HG02938 (cell line): ENCODE data around the gene CST5.
"Not testable (repeated sequence)": the region's sequence is repeated elsewhere in the genome, so short reads cannot be mapped to it uniquely, and the experiment has no call there.

Experiments
- ATAC-seq: cut with Tn5 transposase; IDR thresholded peaks from one replicate; pipeline ENCODE4 v1.9.1; 2021; ENCODE audit warnings: mild to moderate bottlenecking, moderate library complexity; ENCODE audit not compliant: unreplicated experiment

The CST5 gene, protein sequence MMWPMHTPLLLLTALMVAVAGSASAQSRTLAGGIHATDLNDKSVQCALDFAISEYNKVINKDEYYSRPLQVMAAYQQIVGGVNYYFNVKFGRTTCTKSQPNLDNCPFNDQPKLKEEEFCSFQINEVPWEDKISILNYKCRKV

DNA sequence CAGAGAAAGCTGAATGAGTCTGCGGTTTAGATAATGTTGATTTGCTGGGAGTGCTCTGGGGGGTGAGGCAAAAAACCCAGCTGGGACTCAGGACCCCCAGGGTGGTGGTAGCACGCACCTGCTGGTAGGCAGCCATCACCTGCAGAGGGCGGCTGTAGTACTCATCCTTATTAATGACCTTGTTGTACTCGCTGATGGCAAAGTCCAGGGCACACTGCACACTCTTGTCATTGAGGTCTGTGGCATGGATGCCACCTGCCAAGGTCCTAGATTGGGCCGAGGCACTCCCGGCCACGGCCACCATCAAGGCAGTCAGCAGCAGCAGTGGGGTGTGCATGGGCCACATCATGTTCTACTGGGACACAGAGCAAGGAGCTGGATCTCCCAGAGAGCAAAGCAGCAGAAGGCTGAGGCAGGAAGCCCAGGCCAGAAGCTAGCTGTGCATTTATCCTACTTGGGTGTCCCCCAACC, at the start of gene CST5:
CST5 (minus strand) TSS at position 421 of the 471 bp plus-strand sequence; CDS start at position 349, 72 bp downstream.
- no peak for ATAC-seq

DNA sequence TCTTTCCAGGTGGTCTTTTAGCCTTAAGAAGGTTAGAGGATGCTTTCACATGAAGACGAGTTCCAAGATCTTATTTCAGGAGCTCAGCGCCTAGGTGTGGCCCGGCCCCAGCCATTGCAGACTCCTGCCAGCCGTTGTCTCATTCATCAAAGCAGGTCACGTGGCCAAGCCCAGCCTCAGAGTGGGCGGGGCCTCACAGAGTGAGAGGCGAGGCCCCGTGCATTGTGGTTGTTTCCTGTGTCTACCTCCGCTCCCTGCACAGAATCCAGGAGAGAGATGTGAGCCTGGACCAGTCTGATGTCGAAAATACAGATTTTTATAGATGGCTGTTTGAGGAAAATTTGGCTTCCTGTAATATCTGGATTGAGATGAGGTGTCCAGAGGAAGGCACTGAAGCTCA, 49.2 kb upstream of the CST5 start:
- ATAC-seq = no peak

DNA sequence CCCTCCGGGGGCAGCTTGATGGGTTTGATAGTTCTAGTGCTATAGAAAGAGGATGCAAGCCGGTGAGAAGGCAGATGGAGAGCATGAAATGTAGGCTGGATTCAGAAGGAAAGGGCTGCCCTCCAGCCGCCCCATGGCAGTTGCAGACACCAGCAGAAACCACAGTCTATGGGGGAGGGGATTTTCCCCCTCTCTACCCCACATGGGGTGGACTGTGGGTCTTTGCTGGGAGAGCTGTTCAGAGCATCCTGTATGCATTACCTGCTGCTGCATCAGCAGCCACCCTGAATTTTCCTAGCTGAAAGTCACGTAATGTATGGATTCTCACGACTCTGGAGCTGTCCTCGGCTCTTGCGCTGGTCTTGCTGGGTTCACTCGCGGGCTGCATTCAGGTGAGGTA, 48.8 kb upstream of the CST5 start:
- no peak for ATAC-seq

DNA sequence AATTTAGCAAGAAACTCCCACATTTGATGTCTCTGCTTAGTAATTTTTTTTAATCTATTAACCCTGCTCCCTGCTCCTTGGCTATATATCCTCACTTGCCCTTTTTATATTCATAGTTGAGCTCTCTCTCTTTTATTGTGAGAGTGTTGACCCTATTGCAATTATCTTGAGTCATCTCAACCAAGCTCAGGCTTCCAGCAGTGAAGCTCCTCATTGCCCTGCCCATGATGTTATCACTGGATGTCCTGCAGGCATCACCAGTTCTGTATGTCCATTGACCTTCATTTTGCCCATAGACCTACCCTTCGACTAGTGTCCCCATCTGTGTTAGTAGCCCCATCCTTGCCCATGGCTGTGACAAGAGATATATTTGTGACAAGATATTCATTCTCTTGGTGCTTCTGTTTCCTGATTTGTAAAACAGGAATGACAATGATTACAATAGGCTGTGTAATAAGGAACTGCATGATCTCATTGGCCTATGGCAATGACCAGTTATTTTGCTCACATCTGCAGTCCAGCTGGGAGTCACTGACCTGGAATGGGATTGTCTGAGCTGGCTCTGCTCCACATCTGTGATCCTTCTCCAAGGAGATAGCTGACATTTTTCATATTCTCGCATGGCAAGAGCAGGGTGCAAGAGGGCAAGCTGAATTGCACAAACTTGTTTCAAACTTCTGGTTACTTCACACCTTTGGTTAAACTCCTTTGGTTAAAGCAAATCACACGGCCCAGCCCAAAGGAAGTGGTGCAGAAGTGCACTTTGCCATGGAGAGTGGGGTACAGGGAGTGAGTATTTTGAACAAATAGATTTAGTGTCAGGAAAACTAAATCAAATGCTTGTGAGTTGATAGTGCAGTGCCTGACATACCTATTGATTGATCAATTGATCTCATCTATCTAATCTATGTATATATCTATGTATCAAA, 47.7 kb upstream of the CST5 start:
- ATAC-seq = no peak

DNA sequence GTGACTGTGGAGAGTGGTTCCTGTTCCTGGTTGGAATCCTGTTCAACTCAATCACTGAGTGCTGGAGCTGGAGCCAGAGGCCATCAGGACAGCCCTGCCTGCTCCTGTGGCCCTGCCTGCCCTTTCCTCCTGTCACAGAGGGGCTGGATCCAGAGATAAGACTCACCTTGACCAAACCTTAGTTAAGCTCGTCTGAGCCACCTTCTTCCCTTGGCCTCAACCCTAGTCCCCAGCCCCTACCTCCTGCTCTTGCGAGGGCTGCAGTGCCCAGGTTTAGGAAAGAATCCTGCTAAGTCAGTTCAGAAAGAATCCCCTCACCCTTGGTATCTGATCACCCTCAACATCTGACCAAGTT, 47.0 kb upstream of the CST5 start:
- ATAC-seq = no peak

DNA sequence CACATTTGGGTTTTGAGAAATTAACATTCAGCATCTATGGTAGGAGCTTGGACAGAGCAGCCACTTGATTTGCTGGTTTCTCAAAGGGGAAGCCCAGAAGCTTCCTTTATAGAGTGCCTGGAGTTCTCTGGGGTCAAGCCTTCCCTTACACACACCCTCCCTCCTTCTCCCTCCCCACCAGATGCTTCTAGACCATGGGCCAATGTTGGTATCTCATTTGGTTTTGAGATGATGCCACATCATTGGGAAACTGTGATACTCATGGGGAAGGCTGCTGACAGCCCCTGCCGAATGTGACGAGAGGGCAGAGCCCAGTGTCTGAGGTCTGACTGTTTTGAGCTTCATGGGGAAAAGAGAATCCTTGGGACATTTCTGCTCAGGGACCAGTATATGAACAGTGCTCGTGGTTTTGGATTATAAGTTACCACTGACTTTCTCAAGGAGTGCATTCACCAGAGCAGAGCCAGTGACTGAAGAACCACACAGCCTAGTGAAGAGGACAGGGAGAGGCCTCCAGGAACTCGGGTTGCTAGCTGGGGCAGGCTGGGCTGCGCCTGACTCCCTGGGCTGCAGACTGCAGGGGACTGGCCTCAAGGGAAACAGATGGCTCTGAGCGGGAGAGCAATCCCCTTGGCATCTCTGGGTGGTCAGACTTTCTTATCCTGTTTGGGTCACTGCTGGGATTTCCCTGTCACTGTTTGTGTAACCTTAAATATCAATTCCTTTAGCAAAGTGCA, 46.4 kb upstream of the CST5 start:
- ATAC-seq = no peak

DNA sequence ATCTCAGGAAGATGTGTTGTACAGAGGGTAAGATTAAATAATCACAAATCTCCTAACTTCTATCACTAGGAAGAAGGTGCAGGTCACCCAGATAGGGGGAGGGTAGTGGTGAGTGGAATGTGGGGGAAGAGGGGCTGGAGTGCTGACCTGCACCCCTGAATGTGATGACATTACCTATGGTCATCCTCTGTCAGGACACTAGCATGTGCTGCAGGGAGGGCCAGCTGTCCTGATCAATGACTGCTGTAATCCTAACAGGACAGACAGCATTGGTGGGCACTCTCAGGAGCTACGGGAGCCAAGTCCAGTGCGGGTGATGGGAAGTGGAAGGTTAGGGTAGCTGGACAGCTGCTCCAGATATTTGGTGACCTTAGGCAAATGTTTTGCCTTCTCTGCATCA, 45.2 kb upstream of the CST5 start:
- no peak for ATAC-seq

DNA sequence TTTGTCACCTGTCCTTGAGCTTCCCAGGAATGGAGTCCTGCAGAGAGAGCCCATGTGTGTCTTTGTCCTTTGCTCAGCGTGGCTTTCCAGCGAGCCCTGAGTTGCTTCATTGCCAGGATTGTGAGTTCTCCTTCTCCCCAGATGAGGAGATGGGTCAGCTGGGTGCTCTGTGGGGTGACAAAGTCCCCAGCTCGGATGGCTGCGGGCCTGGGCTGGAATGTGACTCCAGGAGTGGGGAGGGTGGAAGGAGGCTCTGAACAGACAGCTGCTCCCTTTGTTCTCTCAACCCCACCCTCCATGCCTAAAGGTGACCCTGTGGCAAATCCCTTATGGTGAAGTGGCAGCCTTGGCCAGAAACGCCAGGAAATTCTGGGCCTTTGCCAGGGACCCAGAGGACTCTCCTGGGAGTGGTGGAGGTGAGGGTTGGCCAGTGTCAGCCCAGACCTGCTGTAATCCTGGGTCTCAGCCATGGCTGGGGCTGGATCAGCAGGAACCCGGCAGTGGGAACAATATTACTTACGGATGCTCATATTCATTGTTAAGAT, 44.4 kb upstream of the CST5 start:
- no peak for ATAC-seq

DNA sequence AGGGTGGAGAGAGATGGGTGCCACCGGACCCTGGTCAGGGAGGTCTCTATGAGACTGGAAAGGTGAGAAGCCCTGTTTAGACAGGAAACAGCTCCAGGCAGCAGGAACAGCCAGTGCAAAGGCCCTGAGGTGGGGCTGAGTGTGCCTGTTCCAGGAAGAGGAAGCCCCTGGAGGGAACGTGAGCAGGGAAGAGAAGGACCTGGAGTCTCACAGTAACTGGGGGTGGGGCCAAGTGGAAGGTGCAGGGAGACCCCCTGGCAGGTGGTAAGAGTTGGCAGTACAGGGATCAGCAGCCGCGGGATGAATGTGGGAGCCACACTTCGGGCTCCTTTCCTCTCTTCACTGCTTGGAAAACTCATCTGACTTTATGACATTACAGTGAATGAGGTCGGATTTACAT, 43.8 kb upstream of the CST5 start:
- no peak for ATAC-seq

DNA sequence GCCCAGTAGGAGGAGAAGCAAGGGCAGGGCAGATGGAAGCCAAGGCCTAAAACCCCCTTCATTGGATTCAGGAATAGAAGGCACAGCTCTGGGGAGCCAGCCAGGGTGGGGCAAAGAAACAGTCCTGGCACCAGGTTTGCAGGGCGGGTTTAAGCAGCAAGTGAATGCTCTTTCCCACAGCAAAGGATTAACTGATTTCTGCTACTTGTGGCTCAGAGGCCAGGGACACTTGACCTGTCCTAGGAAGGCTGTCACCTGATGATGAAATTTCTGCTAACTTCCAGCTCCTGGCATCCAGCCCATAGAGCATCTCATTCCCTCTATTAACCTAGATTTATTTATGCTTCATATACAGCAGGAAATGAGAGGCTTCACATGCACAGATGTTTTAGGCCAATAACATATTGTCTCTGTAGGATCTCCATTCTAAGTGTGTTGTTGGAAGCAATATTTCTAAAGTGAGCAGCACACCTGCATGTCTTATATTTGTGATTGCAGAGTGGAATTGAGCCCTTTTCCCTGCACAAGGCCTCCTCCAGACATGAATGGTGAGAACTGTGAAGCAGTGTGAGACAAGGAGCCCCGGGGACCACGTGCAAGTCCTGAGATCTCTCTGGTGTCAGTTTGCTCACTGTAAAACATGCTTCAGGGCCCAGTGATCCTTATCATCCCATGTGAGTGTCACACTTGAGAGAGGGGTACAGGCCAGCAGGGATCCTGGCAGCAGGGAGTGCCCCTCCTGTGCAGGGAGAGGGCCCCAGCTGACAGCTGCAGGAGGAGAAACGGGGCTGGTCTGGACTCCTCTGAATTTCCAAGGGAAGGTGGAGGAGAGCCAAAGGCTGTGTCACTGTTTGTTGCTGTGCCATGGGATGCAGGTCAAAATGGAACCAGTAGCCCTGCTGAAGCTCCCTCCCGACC, 41.1 kb upstream of the CST5 start:
- ATAC-seq = no peak

DNA sequence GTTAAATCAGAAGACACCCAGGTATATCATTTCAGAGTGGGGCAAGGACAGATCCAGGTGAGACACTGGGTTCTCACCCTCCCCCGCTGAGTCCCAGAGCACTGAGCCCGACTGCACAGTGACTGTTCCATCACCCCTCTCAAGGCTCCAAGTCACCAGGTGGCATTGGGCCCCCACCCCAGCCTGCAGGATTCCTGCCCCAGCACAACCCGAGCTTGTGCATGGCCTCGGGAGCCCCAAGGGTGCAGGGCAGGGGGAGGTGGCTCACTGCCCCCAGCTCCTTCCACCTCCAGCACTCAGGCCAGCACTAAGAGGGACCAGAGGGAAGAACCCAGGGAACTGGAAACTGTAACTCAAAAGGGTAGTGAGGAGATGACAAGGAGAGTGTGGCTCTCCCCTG, 39.3 kb upstream of the CST5 start:
- ATAC-seq = no peak

DNA sequence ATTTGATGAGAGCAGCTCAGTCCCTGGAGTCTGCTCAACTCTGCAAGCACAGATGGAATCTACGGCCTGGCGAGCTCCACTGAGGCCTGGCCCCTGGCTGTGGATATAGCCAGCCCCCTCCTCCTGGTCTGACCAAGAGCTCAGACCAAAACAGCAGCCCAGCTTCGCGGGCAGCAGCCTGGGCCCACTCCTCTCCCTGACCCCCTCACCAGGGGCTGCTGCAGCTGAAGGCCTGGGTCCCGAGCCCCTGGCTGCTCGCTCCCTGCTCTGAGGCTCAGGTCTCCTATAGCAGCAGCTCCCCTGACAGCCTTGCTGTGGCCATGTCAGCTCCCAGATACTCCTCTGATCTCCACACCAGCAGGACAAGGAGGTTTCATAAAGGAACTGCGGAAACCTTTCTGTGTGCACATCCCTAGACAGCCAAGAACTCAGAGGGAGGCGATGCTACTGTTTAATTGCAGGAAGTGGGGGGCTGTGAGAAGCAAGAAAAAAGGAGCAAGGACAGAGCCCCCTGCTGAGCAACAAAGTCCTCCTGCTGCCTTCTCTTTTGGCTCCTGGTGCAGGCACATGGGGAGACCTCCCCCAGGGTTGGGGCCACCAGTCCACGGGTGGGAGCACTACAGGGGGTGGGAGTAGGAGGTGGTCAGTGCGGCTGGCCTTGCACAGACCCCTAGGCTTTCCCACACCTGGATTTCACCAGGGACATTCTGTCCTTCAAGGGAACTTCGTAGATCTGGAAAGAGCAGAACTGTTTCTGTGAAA, 38.7 kb upstream of the CST5 start:
- ATAC-seq = no peak

DNA sequence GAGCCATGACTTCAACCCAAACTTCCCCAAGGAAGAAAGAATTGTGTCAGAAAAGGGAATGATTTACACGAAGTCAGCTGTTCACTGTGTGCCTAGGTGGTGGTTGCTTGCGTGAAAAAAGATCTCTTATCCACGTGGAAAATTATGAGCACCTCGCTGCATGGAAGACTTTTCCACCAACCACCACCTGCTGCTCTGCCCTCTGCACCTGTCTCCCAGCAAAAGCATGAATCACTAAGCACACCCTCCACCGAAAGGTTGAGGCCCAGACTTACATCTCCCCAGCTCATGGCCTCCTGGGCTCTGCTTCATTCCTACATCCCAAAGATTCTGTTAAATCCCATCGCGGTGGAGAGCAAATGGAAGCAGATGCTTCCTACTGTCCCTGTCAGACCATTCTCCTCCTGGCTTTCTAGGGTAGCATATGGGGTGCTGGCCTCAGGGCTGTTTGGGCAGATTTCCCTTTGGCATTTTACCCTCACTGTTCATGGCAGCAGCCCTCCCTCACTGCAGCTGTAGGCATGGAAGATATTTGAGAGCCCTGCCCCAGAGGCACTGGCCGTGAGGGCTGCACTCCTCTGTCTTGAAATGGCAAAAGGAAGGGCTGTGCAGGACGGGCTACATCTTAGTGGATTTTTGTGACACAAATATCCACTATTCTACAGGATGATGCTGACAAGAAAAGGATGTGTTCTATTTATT, 37.6 kb upstream of the CST5 start:
- no peak for ATAC-seq

DNA sequence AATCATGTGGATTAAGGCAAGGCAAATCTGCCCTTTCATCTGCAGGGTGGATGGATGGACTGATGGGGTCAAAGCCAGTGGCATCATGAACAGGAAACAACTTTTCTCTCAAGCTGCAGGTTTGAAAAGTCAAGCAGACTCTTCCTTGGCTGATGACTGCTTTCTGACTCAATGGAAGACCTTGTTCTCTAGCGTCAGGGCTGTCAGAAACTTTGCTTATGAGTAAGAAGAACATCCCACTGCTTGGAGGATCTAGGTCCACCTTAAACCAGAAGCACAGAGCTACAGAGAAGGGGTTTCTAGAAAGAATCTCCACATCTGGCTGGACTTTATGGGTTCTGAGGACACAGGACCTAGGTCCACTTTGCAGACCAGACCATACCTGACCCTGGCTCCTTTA, 36.3 kb upstream of the CST5 start:
- no peak for ATAC-seq

DNA sequence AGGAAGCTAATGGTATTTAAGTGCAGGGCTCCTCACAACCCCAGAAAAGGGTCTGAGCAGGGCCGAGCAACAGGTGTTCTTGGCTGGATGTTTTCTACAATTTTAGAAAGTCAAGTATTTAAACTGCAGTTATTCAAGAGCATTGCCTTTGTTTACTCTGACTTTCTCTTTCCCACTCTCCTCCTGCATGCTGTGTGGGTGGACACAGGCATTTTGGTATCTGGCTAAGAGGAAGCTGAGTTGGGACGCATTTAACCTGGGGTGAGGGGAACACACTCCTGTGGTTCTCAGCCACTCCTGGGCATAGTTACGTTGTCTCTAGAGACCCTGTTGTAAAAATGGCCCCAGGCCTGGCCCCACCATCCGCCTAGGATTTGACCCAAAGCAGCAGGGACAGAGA, 34.9 kb upstream of the CST5 start:
- not testable (repeated sequence) for ATAC-seq

DNA sequence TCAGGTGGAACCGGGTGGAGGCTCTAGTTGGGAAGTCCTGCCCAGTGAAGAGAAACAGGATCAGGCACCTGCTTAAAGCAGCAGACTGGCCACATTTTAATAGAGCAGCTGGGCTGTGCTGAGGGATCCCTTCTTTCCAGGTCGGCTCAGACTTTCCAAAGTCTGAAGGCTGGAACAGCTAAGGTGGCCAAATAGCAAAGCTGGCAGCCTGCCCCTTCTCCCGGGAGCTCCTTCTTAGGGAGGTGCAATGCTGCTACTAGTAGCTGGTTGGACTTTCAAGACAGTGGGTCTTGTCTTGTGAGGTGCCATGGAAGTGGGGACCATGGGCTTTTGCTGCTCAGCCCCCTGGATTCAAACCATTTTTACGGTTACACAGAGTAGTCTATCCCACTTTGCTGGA, 30.7 kb upstream of the CST5 start:
- no peak for ATAC-seq

DNA sequence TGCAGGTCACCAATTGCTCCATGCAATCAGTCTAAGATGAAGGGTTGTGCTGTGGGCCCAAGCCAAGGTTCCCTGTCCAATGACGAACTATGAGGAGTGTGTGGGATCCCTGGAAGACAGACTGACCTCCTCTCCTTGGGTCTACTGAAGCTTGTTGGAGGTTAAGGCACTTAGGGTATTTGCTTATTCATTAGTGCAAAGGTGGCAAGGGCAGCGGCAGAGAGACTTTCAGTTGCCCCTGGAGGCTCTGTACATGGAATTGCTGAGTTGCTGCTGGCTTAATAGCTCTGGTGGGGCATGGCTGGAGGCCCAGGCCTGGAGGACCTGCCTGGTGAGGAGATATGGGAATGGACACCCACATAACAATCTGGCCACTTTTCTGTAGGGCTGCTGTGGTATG, 29.8 kb upstream of the CST5 start:
- no peak for ATAC-seq

DNA sequence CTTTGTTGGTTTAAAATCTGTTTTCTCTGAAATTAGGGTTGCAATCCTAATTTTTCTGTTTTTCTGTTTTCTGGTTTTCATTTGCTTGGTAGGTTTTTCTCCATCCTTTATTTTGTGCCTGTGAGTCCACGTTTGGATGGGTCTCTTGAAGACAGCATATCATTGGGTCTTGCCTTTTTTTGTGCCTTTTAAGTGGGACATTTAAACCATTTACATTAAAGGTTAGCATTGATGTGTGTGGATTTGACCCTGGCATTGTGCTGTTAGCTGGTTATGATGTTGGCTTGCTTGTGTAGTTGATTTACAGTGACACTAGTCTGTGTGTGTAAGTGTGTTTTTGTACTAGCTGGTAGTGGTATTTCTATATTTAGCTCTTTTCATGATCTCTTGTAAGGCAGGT, 28.0 kb upstream of the CST5 start:
- no peak for ATAC-seq

DNA sequence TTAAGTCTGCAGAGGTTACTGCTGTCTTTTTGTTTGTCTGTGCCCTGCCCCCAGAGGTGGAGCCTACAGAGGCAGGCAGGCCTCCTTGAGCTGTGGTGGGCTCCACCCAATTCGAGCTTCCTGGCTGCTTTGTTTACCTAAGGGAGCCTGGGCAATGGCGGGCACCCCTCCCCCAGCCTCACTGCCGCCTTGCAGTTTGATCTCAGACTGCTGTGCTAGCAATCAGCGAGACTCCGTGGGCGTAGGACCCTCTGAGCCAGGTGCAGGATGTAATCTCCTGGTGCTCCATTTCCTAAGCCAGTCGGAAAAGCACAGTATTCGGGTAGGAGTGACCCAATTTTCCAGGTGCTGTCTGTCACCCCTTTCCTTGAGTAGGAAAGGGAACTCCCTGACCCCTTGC, 22.8 kb upstream of the CST5 start:
- not testable (repeated sequence) for ATAC-seq
